Non-pigmented ciliary epithelial cell (primary cell): ENCODE measurements around the gene ATP2A2.
"Not testable (repeated sequence)": the region's sequence is repeated elsewhere in the genome, so short reads cannot be mapped to it uniquely, and the experiment has no call there.

Experiments
- DNase-seq: peaks from one replicate; pipeline ENCODE4 v3.0.0-alpha.2; 2010; ENCODE audit warnings: low read depth

ATP2A2 gene

DNA sequence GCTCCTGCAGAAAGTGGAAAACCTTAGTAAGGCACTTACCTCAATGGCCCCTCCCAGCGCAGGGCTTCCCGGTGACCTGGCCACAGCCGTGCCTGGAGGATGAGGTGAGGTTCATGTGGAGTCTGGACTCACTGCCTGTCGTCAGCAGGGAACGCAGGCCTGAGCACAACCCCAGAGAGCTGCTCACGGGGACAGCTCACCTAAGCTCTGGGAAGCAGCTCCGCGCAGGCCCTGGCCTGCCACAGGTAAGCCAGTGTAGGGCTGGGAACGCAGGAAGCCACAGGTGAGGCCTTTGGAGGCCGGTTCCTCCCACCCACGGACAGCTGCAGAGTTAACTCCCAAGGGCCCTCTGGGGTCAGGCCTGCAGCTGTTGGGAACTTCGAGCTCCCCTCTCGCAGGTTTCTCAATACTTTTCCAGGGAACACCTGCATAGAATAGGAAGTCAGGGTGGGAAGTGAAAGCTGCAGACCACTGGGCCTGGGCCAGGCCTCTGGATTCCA is 89.7 kb downstream of the ATP2A2 start:
- no peak for DNase-seq

- DNase-seq = no peak
Measured at GRCh38 chr12:110371408-110372055, 90.5 kb downstream of the ATP2A2 start.

DNA sequence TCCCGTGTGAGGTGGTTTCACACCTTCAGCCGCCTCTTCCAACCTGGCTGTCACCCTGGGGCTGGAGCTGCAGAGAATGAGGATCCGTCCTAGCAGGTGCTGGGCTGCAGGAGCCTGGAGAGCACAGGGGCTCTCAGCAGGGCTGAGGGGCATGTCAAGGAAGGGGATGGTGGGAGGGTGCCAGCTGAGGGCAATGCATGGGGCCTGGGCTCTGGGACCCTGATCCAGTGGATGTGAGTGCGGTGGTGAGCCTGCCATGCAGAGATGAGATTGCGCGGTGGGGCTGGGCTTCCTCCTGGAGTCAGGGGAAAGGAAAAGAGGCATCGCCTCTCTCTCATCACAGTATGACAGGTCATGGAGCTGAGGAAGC is 91.0 kb downstream of the ATP2A2 start:
- DNase-seq = no peak

DNA sequence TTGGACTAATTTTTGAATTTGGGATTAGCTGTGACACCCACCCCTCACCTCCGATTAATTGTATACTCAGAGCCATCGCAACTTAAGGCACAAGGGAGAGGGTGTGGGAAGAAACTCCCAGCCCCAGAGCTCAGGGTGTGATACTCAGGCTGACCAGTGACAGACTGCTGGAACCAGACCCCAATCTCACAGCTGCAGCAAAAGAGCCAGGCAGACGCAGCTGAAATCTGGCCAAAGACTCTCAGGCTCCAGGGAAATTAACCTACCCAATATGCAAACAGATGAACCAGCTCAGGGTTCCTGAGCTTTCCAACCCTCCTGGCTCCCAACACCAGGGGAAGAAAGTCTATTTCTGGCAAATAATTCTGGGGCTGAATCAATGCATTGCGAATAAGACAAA is 92.0 kb downstream of the ATP2A2 start:
- no peak for DNase-seq

DNA sequence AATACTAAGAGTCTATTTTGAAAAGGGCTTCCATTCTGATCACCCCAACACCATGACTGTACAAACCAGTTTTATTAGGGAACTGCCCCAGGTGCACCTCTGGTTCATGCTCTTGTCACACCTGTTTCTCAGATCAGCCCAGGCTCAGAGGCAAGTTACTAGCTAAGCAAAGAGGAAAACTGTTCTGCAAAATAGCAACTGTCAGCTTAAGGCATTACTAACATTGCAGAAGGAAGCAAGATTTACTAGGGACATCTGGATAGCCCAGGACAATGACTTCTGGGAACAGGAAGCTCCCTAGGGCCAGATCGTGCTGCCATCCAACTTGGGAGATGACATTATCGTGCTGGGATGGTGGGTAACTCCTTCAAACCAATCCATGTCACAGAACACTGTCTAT is 92.4 kb downstream of the ATP2A2 start:
- DNase-seq = no peak

DNA sequence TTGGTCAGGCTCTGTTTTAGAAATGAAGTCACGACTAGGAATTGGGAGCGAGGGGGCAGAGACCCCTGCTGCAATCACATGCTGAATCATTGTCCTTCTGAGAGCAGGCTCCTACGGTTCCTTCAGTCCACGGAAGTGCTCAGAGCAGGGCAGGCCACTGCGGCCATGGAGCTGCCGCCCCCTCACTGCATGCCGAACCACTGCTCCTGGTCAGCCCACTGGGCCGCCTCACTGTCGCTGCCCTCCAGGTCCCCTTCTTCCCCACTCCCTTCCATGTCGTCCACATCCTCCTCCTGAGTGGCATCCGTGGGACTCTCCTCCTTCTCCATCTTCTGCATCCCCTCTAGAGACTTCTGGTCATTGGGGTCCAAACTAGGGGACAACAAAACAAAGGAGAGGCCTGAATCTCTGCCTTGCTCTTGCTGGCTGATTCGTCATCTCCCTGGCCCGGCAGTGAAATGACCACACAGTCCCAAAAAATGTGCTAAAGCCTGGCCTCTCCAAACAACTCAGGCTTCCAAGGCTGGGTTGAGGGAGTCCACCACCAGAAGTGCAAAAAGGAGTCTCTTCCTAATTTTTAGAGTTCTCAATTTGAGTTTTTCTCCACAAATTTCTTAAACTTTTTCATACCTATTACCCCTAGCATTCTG is 93.0 kb downstream of the ATP2A2 start:
- DNase-seq = no peak

DNA sequence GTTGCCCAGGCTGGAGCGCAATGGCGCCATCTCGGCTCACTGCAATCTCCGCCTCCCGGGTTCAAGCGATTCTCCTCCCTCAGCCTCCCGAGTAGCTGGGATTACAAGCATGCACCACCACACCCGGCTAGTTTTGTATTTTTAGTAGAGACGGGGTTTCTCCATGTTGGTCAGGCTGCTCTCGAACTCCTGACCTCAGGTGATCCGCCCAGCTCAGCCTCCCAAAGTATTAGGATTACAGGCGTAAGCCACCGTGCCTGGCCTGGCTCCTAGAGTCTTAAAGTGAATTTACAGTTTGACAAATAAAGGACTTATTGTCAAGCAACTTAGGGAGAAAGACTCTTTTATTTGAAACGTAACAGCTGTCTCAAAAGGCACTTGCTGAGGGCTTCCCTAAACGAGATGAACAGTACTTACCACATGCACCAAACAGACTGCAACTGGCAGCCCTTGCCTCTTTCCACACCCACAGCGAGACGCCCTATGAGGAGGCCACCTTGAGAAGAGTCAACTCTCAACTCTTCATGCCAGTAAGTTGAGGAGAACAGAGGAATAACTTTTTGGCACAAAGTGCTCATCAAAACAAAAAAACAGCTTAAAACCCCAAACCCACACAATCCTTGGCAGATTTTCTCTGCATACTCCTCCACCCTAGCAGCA is 97.2 kb downstream of the ATP2A2 start:
- DNase-seq = not testable (repeated sequence)

DNA sequence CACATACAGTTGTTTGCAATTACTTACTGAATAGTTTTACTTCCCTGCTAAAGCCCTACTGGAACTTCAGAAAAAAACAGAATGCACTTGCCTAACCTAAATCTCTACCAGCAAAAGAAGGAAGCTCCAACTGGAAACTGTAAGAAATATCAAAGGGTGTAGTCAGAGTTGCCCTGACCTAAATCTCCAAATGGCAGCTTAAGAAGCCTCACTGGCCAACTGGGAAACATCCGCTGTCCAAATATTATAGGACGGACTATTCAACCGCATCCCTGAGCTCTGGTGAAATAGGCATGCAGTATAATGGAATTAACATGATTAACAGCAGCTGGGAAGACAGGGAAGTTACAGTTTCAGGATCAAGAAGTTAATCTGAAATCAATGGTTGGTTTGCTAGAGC is 98.2 kb downstream of the ATP2A2 start:
- no peak for DNase-seq

- DNase-seq = no peak
Measured at GRCh38 chr12:110379631-110380030, 98.6 kb downstream of the ATP2A2 start.

- no peak for DNase-seq
Measured at GRCh38 chr12:110382683-110383082, 101.6 kb downstream of the ATP2A2 start.
